B cell (primary cell): ENCODE results near the gene RPH3AL. TPM values are rescaled to one million over a fixed set of nuclear protein-coding genes. Genes with fewer than 3 reads are reported as not detected.

ENCODE experiments used
- ATAC-seq: fragments of 200-7000 bp; cut with Tn5 transposase; one replicate; pipeline ENCODE4 v1.10.0; 2021; ENCODE audit warnings: low read depth, mild to moderate bottlenecking, moderate number of reproducible peaks, moderate library complexity
- CTCF ChIA-PET: fragments of 350-600 bp; sonication (Branson Sonifier 250); formaldehyde crosslinking; loops from one replicate; lab custom pipeline; 2021; ENCODE audit warnings: antibody characterized with exemption, inconsistent platforms; lab: Charles Lee
- POLR2A ChIA-PET: fragments of 350-600 bp; sonication (Branson Sonifier 250); formaldehyde crosslinking; loops from one replicate; lab custom pipeline; 2021; ENCODE audit warnings: antibody characterized with exemption; lab: Charles Lee
- DNase-seq: peaks from one replicate; pipeline ENCODE4 v3.0.0; 2013
- H2AFZ ChIP-seq: 2 replicates; pipeline ENCODE4 v1.6.1; 2012; ENCODE audit warnings: mild to moderate bottlenecking, low read depth, low read length; ENCODE audit not compliant: insufficient read depth, poor library complexity, severe bottlenecking
- H3K27ac ChIP-seq, 2 donors: 1 replicate in 1 of 2; 2 replicates in 1 of 2; pipeline ENCODE4 v1.5.1; 2012 to 2013; ENCODE audit warnings: low read length in 2 of 2, mild to moderate bottlenecking in 2 of 2, moderate library complexity in 1 of 2
- H3K27me3 ChIP-seq, 4 experiments: fragments of 200-600 bp in 1 of 4; sonication (generic) in 1 of 4; replicated peaks in 1 of 4; 1 replicate in 2 of 4; 2 replicates in 2 of 4; pipeline versions ENCODE4 v1.6.1 to v1.7.0; 2013 to 2016; ENCODE audit warnings: low read length in 3 of 4, mild to moderate bottlenecking in 2 of 4, mixed read lengths in 1 of 4, moderate library complexity in 1 of 4; ENCODE audit not compliant: insufficient read depth in 4 of 4, control insufficient read depth in 3 of 4; ENCODE audit errors: control extremely low read depth in 1 of 4
- H3K36me3 ChIP-seq, 2 experiments: replicated peaks in 1 of 2; 1 replicate in 1 of 2; 2 replicates in 1 of 2; pipeline versions ENCODE4 v1.6.1 to v1.7.1; 2013; ENCODE audit warnings: low read length in 1 of 2; ENCODE audit not compliant: insufficient read depth in 2 of 2, control insufficient read depth in 1 of 2; ENCODE audit errors: control extremely low read depth in 1 of 2, extremely low read depth in 1 of 2
- H3K4me1 ChIP-seq, 2 donors: fragments of 200-600 bp in 1 of 2; sonication (generic) in 1 of 2; 1 replicate in 1 of 2; 2 replicates in 1 of 2; pipeline versions ENCODE4 v1.5.1 to v1.6.1; 2013 to 2017; ENCODE audit warnings: low read length in 2 of 2; ENCODE audit not compliant: control insufficient read depth in 2 of 2, insufficient read depth in 2 of 2
- H3K4me2 ChIP-seq: replicated peaks from 2 replicates; pipeline ENCODE3; 2012; ENCODE audit warnings: mild to moderate bottlenecking, low read depth, low read length; ENCODE audit not compliant: poor library complexity, severe bottlenecking
- H3K4me3 ChIP-seq, 5 experiments: fragments of 200-600 bp in 1 of 5; sonication (generic) in 1 of 5; 1 replicate in 3 of 5; 2 replicates in 2 of 5; pipeline versions ENCODE4 v1.5.1 to v1.7.0; 2011 to 2016; ENCODE audit warnings: low read length in 4 of 5, mild to moderate bottlenecking in 4 of 5, low read depth in 2 of 5, control low read depth in 1 of 5, moderate library complexity in 1 of 5; ENCODE audit not compliant: insufficient read depth in 1 of 5; ENCODE audit errors: control extremely low read depth in 1 of 5, extremely low read depth in 1 of 5
- H3K79me2 ChIP-seq: fragments of 200-600 bp; sonication (generic); one replicate; pipeline ENCODE4 v1.6.0; 2016; ENCODE audit warnings: low read length; ENCODE audit not compliant: control insufficient read depth, insufficient read depth
- H3K9ac ChIP-seq: fragments of 200-600 bp; sonication (generic); 2 replicates; pipeline ENCODE4 v1.6.1; 2017; ENCODE audit warnings: mild to moderate bottlenecking, low read length, moderate library complexity
- H3K9me3 ChIP-seq, 3 donors: one replicate each; pipeline versions ENCODE4 v1.6.1 to v1.7.1; 2013; ENCODE audit warnings: low read length in 2 of 3; ENCODE audit not compliant: control insufficient read depth in 2 of 3, insufficient read depth in 1 of 3; ENCODE audit errors: control extremely low read depth in 1 of 3
- H4K20me1 ChIP-seq: 2 replicates; pipeline ENCODE4 v1.6.0; 2012; ENCODE audit warnings: mild to moderate bottlenecking, low read length; ENCODE audit not compliant: insufficient read depth, control insufficient read depth, poor library complexity, severe bottlenecking
- H3K27ac Mint-ChIP-seq: one replicate; pipeline ENCODE4 v1.8.0; 2021; ENCODE audit warnings: mixed read lengths
- H3K27me3 Mint-ChIP-seq: one replicate; pipeline ENCODE4 v1.8.0; 2021; ENCODE audit warnings: mixed read lengths
- H3K4me1 Mint-ChIP-seq: one replicate; pipeline ENCODE4 v1.8.0; 2021; ENCODE audit warnings: mixed read lengths
- H3K4me3 Mint-ChIP-seq: one replicate; pipeline ENCODE4 v1.8.0; 2021; ENCODE audit warnings: mixed read lengths
- H3K9me3 Mint-ChIP-seq: one replicate; pipeline ENCODE4 v1.8.0; 2022; ENCODE audit warnings: mixed read lengths; ENCODE audit not compliant: insufficient read depth
- CTCF ChIP-seq: fragments of 200-600 bp; IDR thresholded peaks from one replicate; pipeline ENCODE4 v1.8.0; 2022; ENCODE audit warnings: antibody characterized with exemption, mild to moderate bottlenecking
- EZH2 ChIP-seq: IDR thresholded peaks from 2 replicates; pipeline ENCODE4 v1.6.1; 2012; ENCODE audit warnings: borderline replicate concordance, low read depth, mild to moderate bottlenecking, moderate library complexity, low read length; ENCODE audit not compliant: insufficient read depth, poor library complexity, severe bottlenecking
- WGBS: methylation state at CpG from one replicate; pipeline ENCODE4 v1.1.5; 2013; ENCODE audit warnings: missing lambda C conversion rate; ENCODE audit not compliant: insufficient coverage; 5-methylcytosine and 5-hydroxymethylcytosine counted together
- intact Hi-C: fragments of 100-400 bp; cut with micrococcal nuclease; formaldehyde crosslinking; loops from one replicate; pipeline ENCODE4 v1.10.0; 2022
- polyA plus RNA-seq: library from polyadenylated mRNA; depleted of rRNA; stranded (reverse); fragments of >200 nt; gene quantifications from 2 replicates; pipeline ENCODE4 v1.2.3, GENCODE V29; 2012
- total RNA-seq, 2 donors: library from RNA; stranded (reverse); fragments of 120-200 nt in 1 of 2; gene quantifications; 1 replicate in 1 of 2; 2 replicates in 1 of 2; pipeline versions ENCODE4 v1.2.3 to v1.2.4, GENCODE V29; 2013 to 2022

RPH3AL gene
- total and polyA plus RNA-seq, 2 donors (not counting 1 experiment from before 2014, with no cell fraction given): 10.8 to 13.3 TPM

DNA sequence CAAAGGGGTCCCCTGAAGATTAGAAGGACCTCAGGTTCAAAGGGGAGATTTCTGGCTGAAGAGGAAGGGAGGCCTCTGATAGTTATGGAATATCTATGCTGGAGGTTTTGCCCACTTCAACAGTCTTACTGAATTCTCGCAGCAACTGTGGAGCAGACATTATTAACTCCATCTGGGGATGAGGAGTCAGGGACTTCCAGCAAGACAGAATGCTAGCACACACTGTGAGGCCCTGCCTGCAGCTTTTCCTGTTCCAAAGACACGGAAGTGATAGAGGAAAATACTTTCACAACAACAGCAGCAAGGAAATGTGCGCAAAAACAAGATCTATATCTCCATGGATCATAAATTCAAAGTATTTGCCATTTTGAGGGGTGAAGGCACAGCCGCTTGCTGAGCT, 72.8 kb downstream of the RPH3AL start:
- Histone ChIP-seq H3K27ac (no peak overlapping the region), H3K4me1 (no peaks in the 10 kb centered on the region), H3K9me3 (no peaks in the 10 kb centered on the region), H3K27me3 (no peaks in the 10 kb centered on the region), H3K9ac (no peak overlapping the region), H4K20me1 (no peaks in the 10 kb centered on the region), H3K36me3 (no peaks in the 10 kb centered on the region), H3K4me3 (no peak overlapping the region), H3K4me2 (no peak overlapping the region), H3K79me2 (no peaks in the 10 kb centered on the region), H2AFZ (no peak overlapping the region)
- H3K4me1 Mint-ChIP-seq: no peaks in the 10 kb centered on the region
- no peak overlapping the region for H3K4me3 Mint-ChIP-seq
- H3K9me3 Mint-ChIP-seq: no peaks in the 10 kb centered on the region
- no peaks in the 10 kb centered on the region for H3K27me3 Mint-ChIP-seq
- DNase-seq: no peak
- ATAC-seq: no peak
- CTCF ChIA-PET: interaction anchor here (1.3 kb wide), 1 partner anchor 11 kb away, joined by 3 read pairs; no protein-coding TSS in a partner anchor
- H3K27ac Mint-ChIP-seq: no peak overlapping the region
- intact Hi-C loops: no loop called here
- POLR2A ChIA-PET: no interaction called here
- no peak for TF ChIP-seq EZH2
- TF ChIP-seq CTCF: no peak
- 100% methylated on average over 1 of the region's 4 CpGs for WGBS

GRCh38 chr17:279331-279730, 73.3 kb downstream of the RPH3AL start:
- intact Hi-C loops: no loop called here
- no peak overlapping the region for H3K27ac Mint-ChIP-seq
- H3K9me3 ChIP-seq: no peaks in the 10 kb centered on the region
- no peaks in the 10 kb centered on the region for H4K20me1 ChIP-seq
- no peaks in the 10 kb centered on the region for H3K4me1 ChIP-seq
- no peaks in the 10 kb centered on the region for H3K4me1 Mint-ChIP-seq
- POLR2A ChIA-PET: no interaction called here
- WGBS: 100% methylated on average over 1 of the region's 4 CpGs
- H2AFZ ChIP-seq: no peak overlapping the region
- no peaks in the 10 kb centered on the region for H3K79me2 ChIP-seq
- no peaks in the 10 kb centered on the region for H3K27me3 ChIP-seq
- CTCF ChIA-PET: interaction anchor here (1.3 kb wide), 1 partner anchor 12 kb away, joined by 3 read pairs; no protein-coding TSS in a partner anchor
- no peak overlapping the region for H3K4me3 Mint-ChIP-seq
- H3K27ac ChIP-seq: no peak overlapping the region
- no peak overlapping the region for H3K4me3 ChIP-seq
- no peaks in the 10 kb centered on the region for H3K36me3 ChIP-seq
- no peak overlapping the region for H3K9ac ChIP-seq
- ATAC-seq (no peak), DNase-seq (no peak)
- TF ChIP-seq CTCF: no peak
- TF ChIP-seq EZH2: no peak
- H3K27me3 Mint-ChIP-seq: no peaks in the 10 kb centered on the region
- H3K9me3 Mint-ChIP-seq: no peaks in the 10 kb centered on the region
- no peak overlapping the region for H3K4me2 ChIP-seq
